VCaP (cell line): ENCODE data around the gene PPIH.

Source experiments
- H3K27ac ChIP-seq: fragments of 450-650 bp; 2 replicates; pipeline ENCODE4 v1.5.1; 2017
- TF ChIP-seq, protein P1 (sequence below): fragments of 450-650 bp; conservative IDR thresholded peaks from 2 replicates; pipeline ENCODE4 v1.5.1; 2017; ENCODE audit warnings: mild to moderate bottlenecking, moderate library complexity

Gene PPIH

DNA sequence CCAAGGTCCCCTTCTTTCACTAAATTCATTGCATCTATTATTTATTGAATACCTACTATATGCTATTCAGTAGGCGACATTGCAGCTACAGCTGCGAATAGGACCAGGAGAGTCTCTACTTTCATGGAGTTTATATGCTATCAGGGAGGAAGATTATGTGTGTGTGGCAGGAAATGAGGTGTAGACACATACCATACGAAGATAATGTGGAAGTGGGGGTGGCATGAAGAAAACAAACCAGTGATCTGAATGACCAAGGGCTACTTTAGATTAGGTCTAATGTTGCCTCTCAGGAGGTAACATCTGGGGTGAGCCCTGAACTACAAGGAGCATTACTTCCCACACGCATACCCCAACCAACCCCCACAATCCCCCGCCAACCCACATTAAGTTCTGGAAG, 1.0 kb upstream of the PPIH start:
- peak overlapping the region; percentile 93 for H3K27ac ChIP-seq
- TF ChIP-seq, protein P1, sequence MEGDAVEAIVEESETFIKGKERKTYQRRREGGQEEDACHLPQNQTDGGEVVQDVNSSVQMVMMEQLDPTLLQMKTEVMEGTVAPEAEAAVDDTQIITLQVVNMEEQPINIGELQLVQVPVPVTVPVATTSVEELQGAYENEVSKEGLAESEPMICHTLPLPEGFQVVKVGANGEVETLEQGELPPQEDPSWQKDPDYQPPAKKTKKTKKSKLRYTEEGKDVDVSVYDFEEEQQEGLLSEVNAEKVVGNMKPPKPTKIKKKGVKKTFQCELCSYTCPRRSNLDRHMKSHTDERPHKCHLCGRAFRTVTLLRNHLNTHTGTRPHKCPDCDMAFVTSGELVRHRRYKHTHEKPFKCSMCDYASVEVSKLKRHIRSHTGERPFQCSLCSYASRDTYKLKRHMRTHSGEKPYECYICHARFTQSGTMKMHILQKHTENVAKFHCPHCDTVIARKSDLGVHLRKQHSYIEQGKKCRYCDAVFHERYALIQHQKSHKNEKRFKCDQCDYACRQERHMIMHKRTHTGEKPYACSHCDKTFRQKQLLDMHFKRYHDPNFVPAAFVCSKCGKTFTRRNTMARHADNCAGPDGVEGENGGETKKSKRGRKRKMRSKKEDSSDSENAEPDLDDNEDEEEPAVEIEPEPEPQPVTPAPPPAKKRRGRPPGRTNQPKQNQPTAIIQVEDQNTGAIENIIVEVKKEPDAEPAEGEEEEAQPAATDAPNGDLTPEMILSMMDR, result no peak

GRCh38 chr1:42658877-42659337, 684 bp downstream of the PPIH start:
- H3K27ac ChIP-seq, result peak overlapping the region; percentile 93
- TF ChIP-seq, protein P1, result no peak

DNA sequence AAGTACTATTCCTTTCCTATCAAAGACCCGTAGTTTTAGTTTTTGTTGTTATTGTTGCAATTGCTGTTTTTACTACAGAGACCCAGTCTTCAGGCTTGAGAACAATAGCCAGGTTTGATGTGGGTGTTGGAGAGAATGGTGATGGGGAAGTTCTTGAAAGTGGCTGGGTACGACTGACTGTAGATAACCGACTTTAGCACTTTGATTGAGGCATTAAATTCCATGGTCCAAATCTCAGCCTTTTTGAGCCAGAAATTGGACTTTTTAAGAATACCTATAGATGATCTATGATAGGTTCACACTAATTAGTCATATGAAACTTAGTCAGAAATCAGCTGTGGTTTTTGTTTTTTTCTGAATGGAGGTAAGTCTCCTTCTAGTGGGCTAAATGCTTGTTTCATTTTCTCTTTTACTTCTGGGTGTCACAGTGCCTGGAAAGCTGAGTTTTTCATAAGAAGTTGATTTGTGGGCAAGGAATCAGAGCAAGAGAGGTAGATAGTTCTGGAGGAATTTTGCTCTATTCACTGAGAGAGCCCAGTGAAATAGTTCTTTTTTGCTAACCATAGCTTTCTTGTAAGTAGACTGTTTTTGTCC, 2.8 kb downstream of the PPIH start:
- TF ChIP-seq, protein P1, result no peak
- H3K27ac ChIP-seq, result no peak overlapping the region

GRCh38 chr1:42669936-42670335, 11.7 kb downstream of the PPIH start:
- H3K27ac ChIP-seq, result no peak overlapping the region
- TF ChIP-seq, protein P1, result no peak

DNA sequence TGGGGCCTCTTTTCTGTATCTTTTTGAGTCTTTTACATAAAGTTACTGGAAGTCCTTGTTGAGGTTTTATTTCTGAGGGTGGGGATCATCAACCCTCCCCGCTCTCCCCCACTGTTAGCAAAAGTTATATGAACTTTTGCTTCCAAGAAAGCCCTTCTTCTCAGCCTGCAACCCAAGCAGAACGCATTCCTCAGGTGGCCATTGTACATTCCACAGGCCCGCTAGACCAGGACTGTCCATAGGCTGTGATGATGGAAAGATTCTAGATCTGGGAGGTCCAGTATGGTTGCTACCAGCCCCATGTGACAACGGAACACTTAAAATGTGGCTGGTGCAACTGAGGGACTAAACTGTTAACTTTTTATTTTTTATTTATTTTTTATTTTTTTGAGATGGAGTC, 12.2 kb downstream of the PPIH start:
- TF ChIP-seq, protein P1, result no peak
- H3K27ac ChIP-seq, result no peak overlapping the region

DNA sequence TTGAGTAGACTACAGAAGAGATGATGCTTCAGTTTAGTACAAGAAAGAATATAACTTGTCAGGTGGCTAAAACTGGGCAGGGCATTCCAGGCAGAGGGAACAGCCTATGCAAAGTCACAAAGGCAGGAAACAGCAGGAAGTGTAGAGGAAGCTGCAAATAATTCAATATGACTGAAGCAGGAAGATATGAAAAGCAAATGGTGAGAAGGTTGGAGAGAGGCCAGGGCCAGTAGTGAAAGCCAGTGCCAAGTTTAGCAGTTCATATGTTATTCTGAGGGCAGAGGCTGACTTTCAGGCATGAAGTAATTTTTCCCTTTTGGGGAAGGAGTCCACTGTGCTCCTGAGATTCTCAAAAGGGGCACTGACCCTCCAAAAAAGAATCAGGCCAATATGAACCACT, 16.0 kb downstream of the PPIH start:
- H3K27ac ChIP-seq, result peak overlapping the region; percentile 35; the same call in 1 of the 2 replicates
- TF ChIP-seq, protein P1, result no peak

DNA sequence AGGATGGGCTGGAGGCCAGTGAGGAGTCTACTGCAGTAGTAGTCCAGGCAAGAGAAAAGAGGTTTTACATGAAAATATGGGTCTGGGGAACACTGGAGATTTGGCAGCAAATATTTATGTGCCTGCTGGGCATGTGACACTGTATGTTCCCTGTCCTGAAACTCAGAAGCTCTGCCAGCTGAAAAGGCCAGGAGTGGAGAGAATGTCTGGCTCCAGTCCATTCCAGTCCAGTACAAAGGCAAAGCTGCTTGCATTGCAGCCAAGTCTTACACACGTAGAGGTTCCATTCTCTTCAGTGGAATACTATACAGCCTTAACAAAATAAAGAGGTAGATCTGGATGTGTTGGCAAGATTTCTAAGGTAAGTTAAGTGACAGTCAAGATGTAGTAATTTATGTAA, 16.5 kb downstream of the PPIH start:
- H3K27ac ChIP-seq, result peak overlapping the region; percentile 35; the same call in 1 of the 2 replicates
- TF ChIP-seq, protein P1, result no peak
